HCT116 (cell line): Measurements from ENCODE around the gene NFX1. TPM values are rescaled to one million over a fixed set of nuclear protein-coding genes. Genes with fewer than 3 reads are reported as not detected.

Experiments used
- ATAC-seq: fragments of 200-7000 bp; cut with Tn5 transposase; 2 replicates; pipeline ENCODE4 v1.9.1; 2020; ENCODE audit warnings: mild to moderate bottlenecking, moderate library complexity
- BruUV-seq: library from RNA; stranded (reverse); fragments of 400-500 nt; replicated peaks from 2 replicates; lab custom pipeline; 2021; lab: Mats Ljungman, UMichigan
- CTCF ChIA-PET: fragments of 300-600 bp; sonication (Branson Sonifier 250); formaldehyde crosslinking; loops from one replicate; lab custom pipeline; 2021; ENCODE audit warnings: antibody characterized with exemption; lab: Charles Lee
- POLR2A ChIA-PET: fragments of 300-600, 350-600 bp; sonication (Branson Sonifier 250); formaldehyde crosslinking; loops from one replicate; lab custom pipeline; 2021; ENCODE audit warnings: antibody characterized with exemption; lab: Charles Lee
- RAD21 ChIA-PET, 2 experiments: fragments of 300-600 bp; sonication (Branson Sonifier 250); formaldehyde crosslinking; loops; one replicate each; lab custom pipeline; 2023; ENCODE audit warnings: low total read pairs in 2 of 2; ENCODE audit not compliant: uncharacterized antibody in 2 of 2, unreplicated experiment in 2 of 2, low non-redundant PET in 1 of 2; lab: Charles Lee
- DNase-seq: peaks from one replicate; pipeline ENCODE4 v3.0.0-alpha.2; 2010; ENCODE audit warnings: low read depth, low spot score
- H2AFZ ChIP-seq: fragments of 200-600 bp; shearing (Covaris generic), sonication (generic); 2 replicates; pipeline ENCODE4 v1.6.1; 2017; ENCODE audit warnings: low read depth, mixed run types, mixed read lengths, antibody characterized with exemption, low read length; ENCODE audit not compliant: poor library complexity, severe bottlenecking
- H3K27ac ChIP-seq: 2 replicates; pipeline ENCODE4 v1.5.1; 2012; ENCODE audit warnings: low read depth, low read length
- H3K27me3 ChIP-seq: fragments of 200-600 bp; sonication (generic); 2 replicates; pipeline ENCODE4 v1.6.1; 2016; ENCODE audit warnings: mixed run types, low read length, mixed read lengths; ENCODE audit not compliant: insufficient read depth
- H3K36me3 ChIP-seq, 2 experiments: fragments of 200-500 bp in 1 of 2; fragments of 200-600 bp in 1 of 2; sonication (Bioruptor generic) in 1 of 2; sonication (generic) in 1 of 2; 2 replicates each; pipeline versions ENCODE4 v1.5.1 to v1.6.1; 2014 to 2016; ENCODE audit warnings: low read length in 2 of 2, inconsistent platforms in 1 of 2, mixed read lengths in 1 of 2, mixed run types in 1 of 2; ENCODE audit not compliant: insufficient read depth in 2 of 2, control insufficient read depth in 1 of 2
- H3K4me1 ChIP-seq, 2 experiments: fragments of 200-600 bp in 1 of 2; sonication (generic) in 1 of 2; 2 replicates each; pipeline versions ENCODE4 v1.5.1 to v1.6.1; 2012 to 2017; ENCODE audit warnings: low read length in 2 of 2, inconsistent platforms in 1 of 2, mild to moderate bottlenecking in 1 of 2, mixed read lengths in 1 of 2, mixed run types in 1 of 2, moderate library complexity in 1 of 2; ENCODE audit not compliant: insufficient read depth in 2 of 2, control insufficient read depth in 1 of 2
- H3K4me2 ChIP-seq: fragments of 200-600 bp; sonication (generic); 2 replicates; pipeline ENCODE4 v1.6.1; 2017; ENCODE audit warnings: mixed run types, low read length, mixed read lengths
- H3K4me3 ChIP-seq, 2 experiments: fragments of 200-600 bp in 1 of 2; sonication (generic) in 1 of 2; replicated peaks in 1 of 2; 2 replicates each; pipeline ENCODE4 v1.5.1; 2011 to 2016; ENCODE audit warnings: low read length in 2 of 2, control low read depth in 1 of 2, low read depth in 1 of 2, mild to moderate bottlenecking in 1 of 2, mixed read lengths in 1 of 2, mixed run types in 1 of 2
- H3K79me2 ChIP-seq: fragments of 200-600 bp; sonication (generic); 2 replicates; pipeline ENCODE4 v1.6.1; 2017; ENCODE audit warnings: mild to moderate bottlenecking, mixed run types, low read length, moderate library complexity, mixed read lengths; ENCODE audit not compliant: insufficient read depth
- H3K9ac ChIP-seq: fragments of 200-600 bp; sonication (generic); 2 replicates; pipeline ENCODE4 v1.6.1; 2016; ENCODE audit warnings: low read length, mixed read lengths
- H3K9me2 ChIP-seq: fragments of 200-600 bp; sonication (generic), shearing (Covaris generic); 2 replicates; pipeline ENCODE4 v1.6.1; 2017; ENCODE audit warnings: mixed run types, mild to moderate bottlenecking, moderate library complexity; ENCODE audit not compliant: insufficient read depth
- H3K9me3 ChIP-seq, 2 experiments: fragments of 200-500 bp in 1 of 2; fragments of 200-600 bp in 1 of 2; sonication (Bioruptor generic) in 1 of 2; sonication (generic) in 1 of 2; 2 replicates each; pipeline ENCODE4 v1.6.1; 2014 to 2017; ENCODE audit warnings: low read length in 2 of 2, mixed read lengths in 2 of 2, inconsistent platforms in 1 of 2, low read depth in 1 of 2, mild to moderate bottlenecking in 1 of 2, mixed run types in 1 of 2, moderate library complexity in 1 of 2; ENCODE audit not compliant: control insufficient read depth in 1 of 2, insufficient read depth in 1 of 2
- H4K20me1 ChIP-seq: fragments of 200-600 bp; sonication (generic), shearing (Covaris generic); 2 replicates; pipeline ENCODE4 v1.6.1; 2017; ENCODE audit warnings: mixed run types, mild to moderate bottlenecking, moderate library complexity; ENCODE audit not compliant: insufficient read depth
- EZH2 ChIP-seq: fragments of 200-600 bp; sonication (generic); IDR thresholded peaks from 2 replicates; pipeline ENCODE4 v1.6.1; 2017; ENCODE audit warnings: antibody characterized with exemption, mixed run types
- POLR2A ChIP-seq: IDR thresholded peaks from 2 replicates; pipeline ENCODE4 v1.7.0; 2011; ENCODE audit warnings: borderline replicate concordance; ENCODE audit not compliant: insufficient read depth, insufficient read length; ENCODE audit errors: extremely low read depth
- RAD21 ChIP-seq: IDR thresholded peaks from 2 replicates; pipeline ENCODE4 v1.6.1; 2012; ENCODE audit warnings: low read depth, mild to moderate bottlenecking
- YY1 ChIP-seq: IDR thresholded peaks from 2 replicates; pipeline ENCODE4 v1.6.1; 2011; ENCODE audit warnings: low read length, low read depth, moderate library complexity, mild to moderate bottlenecking; ENCODE audit not compliant: insufficient replicate concordance; ENCODE audit errors: extremely low read depth
- ZFX ChIP-seq: fragments of 450-650 bp; IDR thresholded peaks from 2 replicates; pipeline ENCODE4 v1.6.1; 2017
- ZNF274 ChIP-seq: fragments of 200-500 bp; sonication (Bioruptor generic); IDR thresholded peaks from 2 replicates; pipeline ENCODE4 v1.6.1; 2014; ENCODE audit warnings: mild to moderate bottlenecking, low read depth, low read length, inconsistent platforms
- intact Hi-C: fragments of 100-400 bp; cut with micrococcal nuclease; formaldehyde crosslinking; loops from 2 replicates; pipeline ENCODE4 v1.10.0; 2022
- total RNA-seq: library from RNA; stranded (reverse); gene quantifications from one replicate; pipeline ENCODE4 v1.2.1, GENCODE V29; 2021; ENCODE audit not compliant: unreplicated experiment
- TF ChIP-seq, protein P1 (sequence below): IDR thresholded peaks from 2 replicates; pipeline ENCODE4 v1.6.1; 2012; ENCODE audit warnings: low read depth

The NFX1 gene
- total RNA-seq, 1 experiment from 2014 or later, result 31.7 TPM

DNA sequence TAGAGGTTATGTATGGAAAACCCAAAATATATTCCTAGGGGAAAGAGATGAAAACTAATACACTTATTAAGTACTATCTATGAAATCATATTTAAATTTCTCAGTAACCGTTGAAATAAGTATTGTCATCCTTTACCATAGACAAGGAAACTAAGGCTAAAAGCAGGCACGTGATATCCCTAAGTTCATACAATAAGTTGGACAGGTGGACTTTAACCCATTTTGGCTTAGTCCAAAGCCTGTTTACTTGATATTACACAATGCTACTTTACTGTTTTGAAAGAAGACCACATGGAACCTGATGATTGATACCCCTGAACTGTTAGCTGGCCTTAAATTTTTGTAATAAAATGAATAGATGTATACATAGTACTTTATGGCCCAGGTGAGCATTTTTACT lies 3.5 kb downstream of the NFX1 start:
- intact Hi-C loops, result no loop called here
- ChIA-PET POLR2A (no interaction called here), CTCF (no interaction called here), RAD21 (no interaction called here)
- DNase-seq (no peak), ATAC-seq (no peak)
- no peak overlapping the region for H3K27ac ChIP-seq
- H2AFZ ChIP-seq, result no peak overlapping the region
- H3K4me1 ChIP-seq, result peaks cover 5 to 22% of the 10 kb centered on the region in 2 experiments; a peak in 2 of 4 replicates
- no peak overlapping the region for H3K4me2 ChIP-seq
- H3K4me3 ChIP-seq, result no peak overlapping the region
- H3K9me3 ChIP-seq, result no peaks in the 10 kb centered on the region
- peaks cover 41 to 47% of the 10 kb centered on the region in 2 experiments; a peak in 3 of 4 replicates for H3K36me3 ChIP-seq
- BruUV-seq, result no TSS peak
- H3K9ac ChIP-seq, result no peak overlapping the region
- H4K20me1 ChIP-seq, result no peaks in the 10 kb centered on the region
- peaks cover 85% of the 10 kb centered on the region for H3K79me2 ChIP-seq
- H3K27me3 ChIP-seq, result no peaks in the 10 kb centered on the region
- TF ChIP-seq, protein P1, sequence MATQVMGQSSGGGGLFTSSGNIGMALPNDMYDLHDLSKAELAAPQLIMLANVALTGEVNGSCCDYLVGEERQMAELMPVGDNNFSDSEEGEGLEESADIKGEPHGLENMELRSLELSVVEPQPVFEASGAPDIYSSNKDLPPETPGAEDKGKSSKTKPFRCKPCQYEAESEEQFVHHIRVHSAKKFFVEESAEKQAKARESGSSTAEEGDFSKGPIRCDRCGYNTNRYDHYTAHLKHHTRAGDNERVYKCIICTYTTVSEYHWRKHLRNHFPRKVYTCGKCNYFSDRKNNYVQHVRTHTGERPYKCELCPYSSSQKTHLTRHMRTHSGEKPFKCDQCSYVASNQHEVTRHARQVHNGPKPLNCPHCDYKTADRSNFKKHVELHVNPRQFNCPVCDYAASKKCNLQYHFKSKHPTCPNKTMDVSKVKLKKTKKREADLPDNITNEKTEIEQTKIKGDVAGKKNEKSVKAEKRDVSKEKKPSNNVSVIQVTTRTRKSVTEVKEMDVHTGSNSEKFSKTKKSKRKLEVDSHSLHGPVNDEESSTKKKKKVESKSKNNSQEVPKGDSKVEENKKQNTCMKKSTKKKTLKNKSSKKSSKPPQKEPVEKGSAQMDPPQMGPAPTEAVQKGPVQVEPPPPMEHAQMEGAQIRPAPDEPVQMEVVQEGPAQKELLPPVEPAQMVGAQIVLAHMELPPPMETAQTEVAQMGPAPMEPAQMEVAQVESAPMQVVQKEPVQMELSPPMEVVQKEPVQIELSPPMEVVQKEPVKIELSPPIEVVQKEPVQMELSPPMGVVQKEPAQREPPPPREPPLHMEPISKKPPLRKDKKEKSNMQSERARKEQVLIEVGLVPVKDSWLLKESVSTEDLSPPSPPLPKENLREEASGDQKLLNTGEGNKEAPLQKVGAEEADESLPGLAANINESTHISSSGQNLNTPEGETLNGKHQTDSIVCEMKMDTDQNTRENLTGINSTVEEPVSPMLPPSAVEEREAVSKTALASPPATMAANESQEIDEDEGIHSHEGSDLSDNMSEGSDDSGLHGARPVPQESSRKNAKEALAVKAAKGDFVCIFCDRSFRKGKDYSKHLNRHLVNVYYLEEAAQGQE, result no peak
- TF ChIP-seq RAD21, result no peak
- TF ChIP-seq ZNF274, result no peak
- no peak for TF ChIP-seq ZFX
- no peak for TF ChIP-seq YY1
- TF ChIP-seq EZH2, result no peak
- TF ChIP-seq POLR2A, result no peak
- H3K9me2 ChIP-seq, result no peaks in the 10 kb centered on the region
